COLO829 (cell line): ENCODE results near the gene ACER2.
A peak's percentile ranks its signal among the peaks of the same experiment; 100 is the strongest.
"Not testable (repeated sequence)": the region's sequence is repeated elsewhere in the genome, so short reads cannot be mapped to it uniquely, and the experiment has no call there.

Experiments used
- DNase-seq: peaks from one replicate; pipeline ENCODE4 v3.0.0; 2012; ENCODE audit warnings: low spot score

The ACER2 gene

GRCh38 chr9:19408693-19409400 lies at the start of gene ACER2:
ACER2 (plus strand) TSS chr9:19409009; CDS start chr9:19409085, 76 bp downstream.
- peak; percentile 66 for DNase-seq

- no peak for DNase-seq
These were observed 39.7 kb upstream of the ACER2 start for GRCh38 chr9:19369107-19369506.

GRCh38 chr9:19371942-19372341 lies 36.9 kb upstream of the ACER2 start:
- DNase-seq: no peak

- DNase-seq: no peak
These were observed 36.2 kb upstream of the ACER2 start for GRCh38 chr9:19372567-19372966.

- DNase-seq: no peak
These were observed 35.3 kb upstream of the ACER2 start for GRCh38 chr9:19373527-19373926.

GRCh38 chr9:19375538-19375937 lies 33.3 kb upstream of the ACER2 start:
- DNase-seq: no peak

- DNase-seq: no peak
These were observed 31.9 kb upstream of the ACER2 start for GRCh38 chr9:19376931-19377330.

GRCh38 chr9:19378164-19378563 lies 30.6 kb upstream of the ACER2 start:
- DNase-seq: no peak

GRCh38 chr9:19378647-19379046 lies 30.2 kb upstream of the ACER2 start:
- DNase-seq: no peak

GRCh38 chr9:19379283-19379682 lies 29.5 kb upstream of the ACER2 start:
- no peak for DNase-seq

GRCh38 chr9:19379697-19380046 lies 29.1 kb upstream of the ACER2 start:
- no peak for DNase-seq

GRCh38 chr9:19380826-19381075 lies 28.1 kb upstream of the ACER2 start:
- no peak for DNase-seq

- no peak for DNase-seq
These were observed 27.2 kb upstream of the ACER2 start for GRCh38 chr9:19381656-19382055.

GRCh38 chr9:19385212-19385611 lies 23.6 kb upstream of the ACER2 start:
- not testable (repeated sequence) for DNase-seq

GRCh38 chr9:19385786-19386501 lies 22.9 kb upstream of the ACER2 start:
- no peak for DNase-seq

- no peak for DNase-seq
These were observed 22.2 kb upstream of the ACER2 start for GRCh38 chr9:19386502-19387044.

- no peak for DNase-seq
These were observed 21.5 kb upstream of the ACER2 start for GRCh38 chr9:19387317-19387716.

GRCh38 chr9:19389539-19389938 lies 19.3 kb upstream of the ACER2 start:
- not testable (repeated sequence) for DNase-seq

GRCh38 chr9:19397845-19398244 lies 11.0 kb upstream of the ACER2 start:
- DNase-seq: no peak

- DNase-seq: not testable (repeated sequence)
These were observed 5.6 kb upstream of the ACER2 start for GRCh38 chr9:19403231-19403630.

- DNase-seq: no peak
These were observed 4.3 kb upstream of the ACER2 start for GRCh38 chr9:19404283-19405075.

- DNase-seq: no peak
These were observed 3.0 kb upstream of the ACER2 start for GRCh38 chr9:19405771-19406170.

- DNase-seq: no peak
These were observed 505 bp upstream of the ACER2 start for GRCh38 chr9:19408316-19408692.
